T-helper 1 cell treated with Interleukin-12 subunit alpha and Interleukin-12 subunit beta and Interleukin-4 antibody, amounts not matched to agents 30 μg/mL and 1 μg/mL, for 36 hours (primary cell): ENCODE data around the gene SLC17A9.

Experiments
- H3K27ac Mint-ChIP-seq: one replicate; pipeline ENCODE4 v1.8.0; 2021; ENCODE audit warnings: mild to moderate bottlenecking, mixed read lengths
- H3K27me3 Mint-ChIP-seq: one replicate; pipeline ENCODE4 v1.8.0; 2021; ENCODE audit warnings: low read depth, mixed read lengths
- H3K36me3 Mint-ChIP-seq: one replicate; pipeline ENCODE4 v1.8.0; 2021; ENCODE audit warnings: low read depth, mixed read lengths
- H3K4me1 Mint-ChIP-seq: one replicate; pipeline ENCODE4 v1.8.0; 2021; ENCODE audit warnings: low read depth, mixed read lengths
- H3K4me3 Mint-ChIP-seq: one replicate; pipeline ENCODE4 v1.8.0; 2021; ENCODE audit warnings: mild to moderate bottlenecking, moderate library complexity, mixed read lengths
- H3K9me3 Mint-ChIP-seq: one replicate; pipeline ENCODE4 v1.8.0; 2021; ENCODE audit warnings: mixed read lengths

Gene SLC17A9

DNA sequence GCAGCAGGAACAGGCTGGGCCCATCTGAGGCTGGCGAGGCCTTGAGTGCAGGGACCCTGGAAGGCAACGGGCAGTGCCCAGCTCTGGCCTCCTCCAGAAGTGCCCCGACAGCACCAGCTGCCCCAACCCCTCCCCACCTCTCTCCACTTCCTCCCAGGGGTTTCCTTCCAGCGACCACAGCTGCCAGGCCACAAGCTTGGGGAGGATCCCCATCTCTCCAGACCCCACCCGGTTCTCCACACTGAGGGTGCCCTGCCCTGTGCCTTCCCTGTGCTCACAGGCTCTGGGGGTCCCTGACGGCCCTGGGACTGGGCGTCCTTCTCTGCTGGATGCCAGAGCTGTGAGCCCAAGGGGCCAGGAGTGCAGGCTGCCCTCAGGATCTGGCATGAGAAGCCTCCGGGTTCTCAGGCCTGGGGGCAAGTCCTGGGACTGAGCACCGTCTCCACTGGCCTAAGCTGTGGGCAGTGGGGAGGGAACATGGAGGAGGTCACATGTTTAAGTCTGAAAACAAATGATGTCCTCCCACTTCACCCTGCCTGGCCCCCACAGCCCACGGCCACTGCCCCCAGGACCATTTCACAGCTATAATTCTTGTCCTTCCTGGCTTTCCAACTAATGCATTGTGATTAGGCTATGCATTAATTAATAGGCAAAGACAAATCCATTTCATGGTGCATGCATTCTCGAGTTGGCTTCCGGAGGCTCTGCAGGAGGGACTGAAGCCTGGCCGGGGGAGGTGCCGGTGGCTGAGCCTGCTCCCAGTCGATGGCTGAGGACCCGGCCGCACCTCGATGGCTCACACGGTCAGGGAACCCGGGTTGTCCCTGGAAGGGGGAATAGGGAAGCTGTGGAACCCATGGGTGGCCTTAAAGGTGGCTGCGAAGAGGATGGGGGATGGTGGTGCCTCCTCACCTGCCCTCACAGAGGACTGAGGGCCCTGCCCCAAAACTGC lies 29.9 kb downstream of the SLC17A9 start:
- Mint-ChIP-seq H3K9me3 (no peaks in the 10 kb centered on the region), H3K27ac (no peak overlapping the region), H3K36me3 (no peaks in the 10 kb centered on the region), H3K4me3 (no peak overlapping the region), H3K27me3 (peaks cover 59% of the 10 kb centered on the region), H3K4me1 (peaks cover 15% of the 10 kb centered on the region)

DNA sequence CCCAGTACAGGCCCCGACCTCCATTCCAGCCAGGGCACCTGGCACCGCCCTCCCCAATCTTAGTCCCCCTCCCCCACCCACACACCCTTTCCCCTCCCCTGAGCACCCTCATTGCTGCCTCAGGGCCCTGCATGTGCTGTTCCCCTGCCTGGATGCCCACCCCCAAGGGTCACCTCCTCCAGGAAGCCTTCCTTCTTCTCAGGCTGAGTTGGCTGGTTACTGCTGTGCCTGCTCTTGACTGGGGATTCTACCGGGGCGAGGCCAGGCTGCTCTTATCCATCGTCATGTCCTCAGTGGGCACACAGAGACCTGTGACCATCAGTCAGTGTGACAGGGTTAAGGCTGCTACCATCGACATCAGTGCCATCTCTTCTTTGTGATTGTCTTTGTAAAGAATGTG lies 30.7 kb downstream of the SLC17A9 start:
- peaks cover 55% of the 10 kb centered on the region for H3K27me3 Mint-ChIP-seq
- H3K4me1 Mint-ChIP-seq: peaks cover 10% of the 10 kb centered on the region
- H3K9me3 Mint-ChIP-seq: no peaks in the 10 kb centered on the region
- H3K36me3 Mint-ChIP-seq: no peaks in the 10 kb centered on the region
- no peak overlapping the region for H3K27ac Mint-ChIP-seq
- no peak overlapping the region for H3K4me3 Mint-ChIP-seq

DNA sequence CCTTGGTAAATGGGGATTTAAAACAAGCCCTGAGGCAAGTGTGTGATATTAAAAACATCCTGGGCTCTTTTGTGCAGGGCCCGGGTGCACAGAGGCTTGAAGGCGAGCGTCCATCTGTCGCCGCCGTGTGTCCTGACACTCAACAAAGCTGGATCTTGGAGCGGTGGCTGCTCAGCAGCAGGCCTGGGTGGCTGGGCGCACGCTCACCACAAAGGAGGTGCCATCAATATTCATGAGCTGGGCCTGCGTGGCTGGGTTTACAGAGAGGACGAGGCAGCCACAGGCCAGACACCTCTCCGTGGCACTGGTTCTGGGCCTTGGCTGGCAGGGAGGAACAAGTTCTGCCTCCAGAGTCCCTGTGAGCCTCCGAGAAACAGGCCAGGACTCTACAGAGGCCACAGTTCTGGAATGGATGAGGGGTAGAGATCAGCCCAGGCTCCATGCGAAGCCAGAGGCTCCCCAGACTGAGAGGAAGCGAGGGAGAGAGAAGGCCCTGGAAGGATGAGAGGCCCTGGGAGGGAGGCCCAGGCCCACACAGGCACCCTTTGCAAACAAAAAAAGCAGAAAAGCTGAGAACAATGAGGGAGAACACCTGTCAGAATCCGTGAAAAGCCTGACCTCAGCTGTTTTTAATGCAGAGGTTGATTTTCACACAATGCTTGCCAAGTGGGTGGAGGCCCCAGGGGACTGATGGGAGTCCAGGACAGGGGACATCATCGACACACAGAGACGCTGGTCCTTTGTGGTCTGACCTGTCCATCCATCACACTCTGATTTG lies 32.3 kb downstream of the SLC17A9 start:
- H3K27ac Mint-ChIP-seq: no peak overlapping the region
- H3K27me3 Mint-ChIP-seq: peaks cover 41% of the 10 kb centered on the region

DNA sequence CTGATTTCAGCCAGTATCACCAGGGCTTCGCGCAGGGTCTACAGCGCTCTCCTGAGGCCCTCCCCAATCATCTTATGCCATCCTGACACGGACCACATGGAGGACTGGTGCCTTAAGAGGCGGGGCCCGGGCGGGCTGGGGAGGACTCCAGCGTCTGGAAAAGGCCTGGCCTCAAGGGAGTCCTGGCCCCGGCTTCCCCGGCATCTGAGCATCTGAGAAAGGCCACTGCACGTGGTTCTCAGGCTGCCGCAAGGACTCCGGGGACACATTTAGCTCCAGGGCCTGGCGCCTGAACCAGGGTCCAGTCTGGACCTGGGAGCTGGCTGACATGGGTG lies 32.9 kb downstream of the SLC17A9 start:
- no peak overlapping the region for H3K4me3 Mint-ChIP-seq
- peaks cover 37% of the 10 kb centered on the region for H3K27me3 Mint-ChIP-seq
- H3K36me3 Mint-ChIP-seq: no peaks in the 10 kb centered on the region
- no peak overlapping the region for H3K27ac Mint-ChIP-seq
- no peaks in the 10 kb centered on the region for H3K9me3 Mint-ChIP-seq
- peaks cover 10% of the 10 kb centered on the region for H3K4me1 Mint-ChIP-seq

More for the DNA sequence above, 32.3 kb downstream of the SLC17A9 start:
- H3K4me1 Mint-ChIP-seq: peaks cover 10% of the 10 kb centered on the region
- H3K9me3 Mint-ChIP-seq: no peaks in the 10 kb centered on the region
- no peak overlapping the region for H3K4me3 Mint-ChIP-seq
- no peaks in the 10 kb centered on the region for H3K36me3 Mint-ChIP-seq

DNA sequence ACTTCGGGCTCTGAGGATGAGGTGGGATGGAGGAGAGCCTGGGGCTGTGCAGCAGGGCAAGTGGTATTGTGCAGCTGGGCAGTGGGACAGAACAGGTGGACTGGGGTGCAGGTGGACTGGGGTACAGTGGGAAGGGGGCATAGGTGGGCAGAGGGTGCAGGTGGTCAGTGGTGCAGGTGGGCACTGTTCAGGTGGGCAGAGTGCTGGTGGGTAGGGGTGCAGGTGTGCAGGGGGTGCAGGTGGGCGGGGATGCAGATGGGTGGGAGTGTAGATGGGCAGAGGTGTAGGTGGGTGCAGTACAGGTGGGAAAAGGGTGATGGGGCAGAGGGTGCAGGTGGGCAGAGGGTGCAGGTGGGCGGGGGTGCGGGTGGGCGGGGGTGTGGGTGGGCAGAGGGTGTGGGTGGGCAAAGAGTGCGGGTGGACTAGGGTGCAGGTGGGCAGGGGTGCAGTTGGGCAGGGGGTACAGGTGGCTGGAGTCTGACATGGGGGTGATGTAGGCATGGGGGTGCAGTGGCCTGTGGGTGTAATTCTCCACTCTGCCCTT lies 33.8 kb downstream of the SLC17A9 start:
- H3K27me3 Mint-ChIP-seq: peaks cover 29% of the 10 kb centered on the region
- H3K4me3 Mint-ChIP-seq: no peak overlapping the region
- no peaks in the 10 kb centered on the region for H3K9me3 Mint-ChIP-seq
- H3K36me3 Mint-ChIP-seq: no peaks in the 10 kb centered on the region
- H3K4me1 Mint-ChIP-seq: peaks cover 8% of the 10 kb centered on the region
- H3K27ac Mint-ChIP-seq: no peak overlapping the region

DNA sequence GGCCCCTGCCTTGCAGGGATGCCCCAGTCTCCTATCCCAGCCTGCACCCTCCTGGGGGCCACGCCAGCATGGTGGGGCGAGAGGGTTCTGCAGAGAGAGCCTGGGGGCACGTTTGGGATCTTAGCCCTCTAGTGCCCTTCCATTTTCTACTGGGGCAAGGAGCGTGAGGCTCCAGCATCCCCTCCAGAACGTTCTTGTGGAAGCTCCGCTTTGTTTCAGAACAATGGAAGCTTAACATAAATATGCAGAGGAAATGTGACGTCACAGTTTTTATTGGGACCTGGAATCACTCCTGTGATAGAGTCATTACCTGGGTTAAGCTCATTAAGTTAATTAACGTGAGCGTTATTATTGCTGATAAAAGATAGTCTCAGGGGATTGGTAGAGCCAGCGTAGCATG lies 34.6 kb downstream of the SLC17A9 start:
- Mint-ChIP-seq H3K4me3 (no peak overlapping the region), H3K4me1 (peaks cover 5% of the 10 kb centered on the region), H3K9me3 (no peaks in the 10 kb centered on the region), H3K36me3 (no peaks in the 10 kb centered on the region), H3K27me3 (peaks cover 23% of the 10 kb centered on the region), H3K27ac (no peak overlapping the region)

DNA sequence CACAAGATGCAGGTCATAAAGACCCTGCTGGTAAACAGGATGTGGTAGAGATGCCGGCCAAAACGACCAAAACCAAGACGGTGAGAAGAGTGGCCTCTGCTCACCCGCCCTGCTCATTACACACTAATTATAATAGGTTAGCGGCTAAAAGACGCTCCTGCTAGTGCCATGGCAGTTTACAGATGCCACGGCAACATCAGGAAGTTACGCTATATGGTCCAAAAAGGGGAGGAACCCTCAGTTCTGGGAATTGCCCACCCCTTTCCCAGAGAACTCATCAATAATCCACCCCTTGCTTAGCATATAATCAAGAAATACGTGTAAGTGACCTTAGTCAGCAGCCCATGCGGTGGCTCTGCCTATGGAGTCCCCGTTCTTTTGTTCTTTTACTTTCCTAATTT lies 36.7 kb downstream of the SLC17A9 start:
- Mint-ChIP-seq H3K4me3 (peak overlapping the region; percentile 60), H3K4me1 (peaks cover 3% of the 10 kb centered on the region), H3K36me3 (no peaks in the 10 kb centered on the region), H3K27me3 (peaks cover 8% of the 10 kb centered on the region), H3K27ac (no peak overlapping the region), H3K9me3 (no peaks in the 10 kb centered on the region)

DNA sequence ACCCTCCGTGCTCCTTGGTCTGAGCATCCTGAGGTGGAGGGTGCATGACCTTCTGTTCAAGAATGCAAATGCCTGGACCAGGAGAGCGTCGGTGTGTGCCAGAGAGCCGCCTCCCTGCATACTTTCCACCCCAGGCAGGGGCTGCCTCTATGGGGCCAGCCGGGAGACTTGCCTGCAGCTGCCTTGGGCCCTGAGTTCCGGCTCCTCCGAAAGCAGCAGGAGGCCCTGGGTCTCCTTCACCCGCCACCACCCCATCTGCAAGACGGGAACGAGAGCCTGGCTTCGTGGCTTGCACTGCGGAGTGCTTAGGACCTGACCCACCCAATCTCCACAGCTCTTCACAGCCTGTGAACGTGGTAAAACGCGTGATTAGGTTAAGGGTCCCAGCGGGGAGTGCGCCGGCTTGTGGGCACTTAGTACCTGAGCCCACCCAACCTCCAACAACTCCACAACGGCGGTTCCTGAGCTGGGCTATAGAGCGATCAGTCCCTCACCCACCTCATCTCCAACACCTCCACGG lies 37.9 kb downstream of the SLC17A9 start:
- H3K4me3 Mint-ChIP-seq: no peak overlapping the region
- no peaks in the 10 kb centered on the region for H3K27me3 Mint-ChIP-seq
- peaks cover 3% of the 10 kb centered on the region for H3K4me1 Mint-ChIP-seq
- no peaks in the 10 kb centered on the region for H3K36me3 Mint-ChIP-seq
- no peak overlapping the region for H3K27ac Mint-ChIP-seq
- H3K9me3 Mint-ChIP-seq: no peaks in the 10 kb centered on the region

DNA sequence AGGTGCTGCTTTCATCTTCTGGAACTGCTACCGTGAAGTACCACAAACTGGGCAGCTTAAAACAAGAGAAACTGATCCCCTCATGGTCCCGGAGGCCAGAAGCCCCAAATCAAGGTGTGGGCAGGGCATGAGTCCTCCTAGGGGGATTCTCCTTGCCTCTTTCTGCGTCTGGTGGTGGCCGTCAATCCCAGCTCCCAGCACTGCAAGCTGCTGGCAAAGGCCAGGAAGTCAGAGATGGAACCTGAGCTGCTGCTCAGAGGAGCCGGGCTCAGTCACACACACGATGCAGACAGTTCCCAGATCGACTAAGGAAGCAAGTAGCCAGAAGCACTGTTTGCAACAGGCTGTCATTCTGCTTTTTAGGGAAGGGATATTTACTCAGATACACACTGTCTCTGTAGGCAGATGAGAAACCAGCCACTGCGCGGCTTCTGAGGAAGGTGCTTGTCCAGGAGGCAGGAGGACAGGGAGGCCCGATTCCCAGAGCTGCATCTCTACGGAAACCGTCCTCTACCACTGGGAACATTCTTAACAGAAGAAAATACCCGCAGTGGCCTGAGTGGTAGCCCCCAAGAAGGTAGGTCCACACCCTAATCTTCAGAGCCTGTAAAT lies 38.8 kb downstream of the SLC17A9 start:
- no peak overlapping the region for H3K4me3 Mint-ChIP-seq
- H3K27me3 Mint-ChIP-seq: no peaks in the 10 kb centered on the region
- no peaks in the 10 kb centered on the region for H3K36me3 Mint-ChIP-seq
- peaks cover 3% of the 10 kb centered on the region for H3K4me1 Mint-ChIP-seq
- no peak overlapping the region for H3K27ac Mint-ChIP-seq
- H3K9me3 Mint-ChIP-seq: no peaks in the 10 kb centered on the region

DNA sequence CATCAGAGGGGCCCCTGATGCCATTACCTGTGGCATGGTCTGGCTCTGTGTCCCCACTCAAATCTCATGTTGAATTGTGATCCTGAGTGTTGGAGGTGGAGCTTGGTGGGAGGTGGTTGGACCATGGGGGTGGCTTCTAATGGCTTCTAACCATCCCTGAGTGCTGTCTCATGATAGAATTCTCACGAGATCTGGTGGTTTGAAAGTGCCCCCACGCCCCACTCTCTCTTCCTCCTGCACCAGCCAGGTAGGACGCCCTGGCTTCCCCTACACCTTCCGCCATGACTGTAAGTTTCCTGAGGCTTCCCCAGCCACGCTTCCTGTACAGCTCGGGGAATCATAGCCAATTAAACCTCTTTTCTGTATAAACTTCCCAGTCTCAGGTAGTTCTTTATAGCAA lies 39.4 kb downstream of the SLC17A9 start:
- H3K4me3 Mint-ChIP-seq: no peak overlapping the region
- peaks cover 3% of the 10 kb centered on the region for H3K4me1 Mint-ChIP-seq
- no peaks in the 10 kb centered on the region for H3K9me3 Mint-ChIP-seq
- no peaks in the 10 kb centered on the region for H3K27me3 Mint-ChIP-seq
- no peaks in the 10 kb centered on the region for H3K36me3 Mint-ChIP-seq
- no peak overlapping the region for H3K27ac Mint-ChIP-seq

DNA sequence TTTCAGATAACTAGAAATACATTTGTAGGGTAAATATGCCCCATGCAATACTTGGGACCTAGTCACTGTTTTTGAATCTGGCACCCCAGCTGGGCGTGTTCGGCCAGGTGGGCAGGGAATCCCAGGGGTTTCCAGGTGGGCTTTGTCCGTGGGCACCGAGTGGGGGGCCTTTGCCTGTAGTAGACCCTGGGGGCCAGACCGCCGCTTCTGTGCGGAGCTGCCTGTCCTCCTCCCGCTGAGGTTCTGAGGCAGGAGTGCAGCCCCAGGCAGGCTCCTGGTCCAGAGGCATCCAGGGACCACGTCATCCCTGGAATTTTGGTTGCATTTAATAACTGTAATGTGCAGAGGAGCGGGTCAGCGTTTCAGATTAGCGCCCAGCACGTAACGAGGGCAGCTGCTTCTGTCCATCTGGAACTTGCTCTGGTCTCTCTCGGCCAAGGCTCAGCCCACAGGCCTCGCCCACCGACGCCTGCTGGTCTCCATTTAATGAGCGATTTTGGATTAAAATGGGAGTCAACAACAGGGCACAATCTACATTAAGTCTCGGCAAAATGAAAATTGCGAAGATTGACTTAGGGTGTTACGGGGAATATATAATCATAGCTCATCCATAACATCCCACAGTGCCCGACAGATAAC lies 41.5 kb downstream of the SLC17A9 start:
- H3K4me1 Mint-ChIP-seq: peaks cover 3% of the 10 kb centered on the region
- no peaks in the 10 kb centered on the region for H3K36me3 Mint-ChIP-seq
- no peak overlapping the region for H3K4me3 Mint-ChIP-seq
- H3K27ac Mint-ChIP-seq: no peak overlapping the region
- no peaks in the 10 kb centered on the region for H3K9me3 Mint-ChIP-seq
- peaks cover 13% of the 10 kb centered on the region for H3K27me3 Mint-ChIP-seq

DNA sequence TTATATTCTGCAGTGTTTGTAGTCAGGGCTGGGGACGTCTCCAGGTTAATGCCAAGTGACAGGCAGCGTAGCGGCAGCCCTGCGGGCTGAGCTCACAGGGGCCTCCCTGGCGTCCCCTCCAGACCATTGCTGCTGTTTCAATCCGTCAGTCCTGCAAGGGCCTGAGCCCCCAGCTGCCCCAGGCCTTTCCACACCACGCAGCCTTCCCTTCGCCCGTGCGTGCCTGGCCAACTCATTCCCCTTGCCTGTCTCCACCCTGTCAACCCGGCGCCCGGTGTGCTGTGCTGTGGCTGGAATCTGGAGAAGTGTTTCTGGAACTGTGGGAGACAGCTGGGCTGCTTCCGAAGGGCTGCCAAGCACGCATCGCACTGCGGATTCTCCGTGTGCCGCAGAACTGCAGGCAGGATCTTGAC lies 42.4 kb downstream of the SLC17A9 start:
- Mint-ChIP-seq H3K27ac (no peak overlapping the region), H3K4me1 (peaks cover 4% of the 10 kb centered on the region), H3K27me3 (peaks cover 19% of the 10 kb centered on the region), H3K4me3 (no peak overlapping the region), H3K36me3 (no peaks in the 10 kb centered on the region), H3K9me3 (no peaks in the 10 kb centered on the region)

DNA sequence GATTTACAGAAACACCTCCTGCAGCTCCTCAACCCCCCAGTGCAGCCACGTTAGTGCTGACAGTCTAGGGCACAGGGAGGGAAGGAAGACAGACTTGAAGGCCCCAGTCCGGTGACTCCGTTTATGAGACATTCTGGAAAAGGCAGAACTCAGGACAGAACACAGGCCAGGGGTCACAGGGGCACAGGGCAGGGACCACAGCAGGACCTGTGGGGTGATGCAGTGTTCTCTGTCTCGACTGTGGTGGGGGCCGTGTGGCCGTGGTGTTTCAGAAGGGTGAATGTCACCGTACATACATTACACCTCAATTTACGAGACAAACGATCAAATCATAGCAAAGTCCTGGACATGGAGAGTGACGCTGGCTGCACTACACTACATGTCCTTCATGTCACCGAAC lies 43.0 kb downstream of the SLC17A9 start:
- Mint-ChIP-seq H3K4me3 (no peak overlapping the region), H3K27me3 (peaks cover 24% of the 10 kb centered on the region)

More for the DNA sequence above, 43.0 kb downstream of the SLC17A9 start:
- H3K36me3 Mint-ChIP-seq: no peaks in the 10 kb centered on the region
- H3K4me1 Mint-ChIP-seq: peaks cover 5% of the 10 kb centered on the region
- no peak overlapping the region for H3K27ac Mint-ChIP-seq
- no peaks in the 10 kb centered on the region for H3K9me3 Mint-ChIP-seq
